Nucleus accumbens (tissue), 56 donors: ENCODE measurements around the gene TCERG1L.

ENCODE experiments used
- DNase-seq, 56 donors: peaks; one replicate each; lab custom pipeline; 2025; lab: John Stamatoyannopoulos, UW

Gene TCERG1L

DNA sequence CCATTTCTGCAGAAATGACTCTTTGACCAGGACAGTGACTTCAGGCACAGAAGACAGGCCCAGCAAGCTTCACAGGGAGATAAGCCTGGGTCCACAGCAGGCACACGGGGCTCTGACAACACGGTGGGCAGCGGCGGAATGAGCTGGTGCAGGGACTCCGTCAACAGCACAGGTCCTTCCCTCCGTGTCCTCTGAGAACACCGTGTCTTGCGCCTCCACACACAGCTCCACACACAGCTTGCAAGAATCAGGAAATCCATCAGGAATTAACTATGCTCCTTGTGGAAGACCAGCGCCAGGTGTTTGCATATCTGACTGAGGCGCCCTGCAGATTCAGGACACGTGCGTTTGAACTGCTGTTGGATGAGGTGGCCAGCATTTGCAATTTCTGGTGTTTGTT, 39.6 kb downstream of the TCERG1L start:
- no peak for DNase-seq

GRCh38 chr10:131271195-131271880, 40.2 kb downstream of the TCERG1L start:
- DNase-seq = no peak

DNA sequence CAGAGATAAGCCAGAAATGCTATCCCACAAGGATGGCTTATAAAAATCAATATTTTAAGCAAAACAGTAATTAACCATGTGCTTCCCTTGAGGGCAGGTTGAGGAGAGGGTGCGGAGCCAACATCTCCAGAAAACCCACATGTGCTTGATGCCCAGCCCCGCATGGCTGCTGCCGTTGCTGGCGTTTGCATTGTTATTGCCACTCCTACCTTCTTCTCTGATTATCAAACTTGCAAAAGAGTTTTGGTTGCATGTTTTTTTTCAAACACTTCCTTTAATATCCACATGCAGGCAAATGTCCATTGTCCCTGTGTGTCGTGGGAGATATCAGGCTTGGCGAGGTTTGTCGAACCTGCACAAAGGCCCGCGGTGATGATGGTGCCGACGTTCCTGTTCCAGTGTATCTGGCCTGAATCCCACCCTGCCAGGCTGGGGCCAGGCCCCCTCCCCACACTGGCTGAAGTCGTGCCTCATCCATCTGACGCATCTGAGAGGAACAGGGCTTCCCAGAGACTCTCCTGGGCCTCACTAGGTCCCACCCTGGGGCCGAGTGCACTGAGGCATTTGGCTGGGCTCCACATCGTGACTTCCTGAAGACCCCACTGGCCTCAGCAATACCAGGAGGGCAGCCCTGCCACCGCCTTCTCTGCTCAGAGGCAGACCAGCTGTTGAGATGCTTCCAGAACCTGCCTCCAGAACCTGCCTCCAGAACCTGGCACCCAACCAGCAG, 40.9 kb downstream of the TCERG1L start:
- no peak for DNase-seq

DNA sequence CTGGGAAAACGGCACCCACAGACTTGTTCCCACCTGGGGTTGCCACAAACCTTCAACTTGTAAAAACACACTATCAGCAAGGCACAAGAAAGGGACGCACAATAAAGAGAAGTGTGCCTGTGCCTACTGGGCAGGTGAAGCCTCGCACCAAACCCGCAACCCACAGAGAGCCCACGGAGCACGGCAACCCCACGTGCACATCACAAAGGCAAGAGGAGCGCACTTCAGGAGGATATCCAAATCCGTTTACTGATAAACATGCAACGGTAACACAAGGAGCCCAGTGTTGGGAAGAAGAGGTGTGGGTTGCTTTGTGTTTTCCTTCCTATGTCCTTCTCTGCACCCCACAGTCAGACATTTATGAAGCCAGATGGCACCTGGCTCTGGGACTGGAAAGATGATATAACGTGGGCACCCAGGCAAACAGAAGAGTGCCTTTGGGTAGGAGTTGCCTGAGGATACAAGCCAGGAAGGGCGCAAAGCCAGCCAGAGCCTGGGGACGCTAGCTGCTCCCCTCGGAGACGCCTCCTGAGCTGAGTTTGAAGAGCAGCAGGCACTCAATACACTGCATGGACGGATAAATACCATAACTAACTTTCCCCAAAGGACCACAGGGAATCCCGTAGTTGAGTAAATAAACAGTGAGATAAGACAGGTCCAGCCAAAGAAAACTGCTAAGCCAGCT, 41.6 kb downstream of the TCERG1L start:
- no peak for DNase-seq

DNA sequence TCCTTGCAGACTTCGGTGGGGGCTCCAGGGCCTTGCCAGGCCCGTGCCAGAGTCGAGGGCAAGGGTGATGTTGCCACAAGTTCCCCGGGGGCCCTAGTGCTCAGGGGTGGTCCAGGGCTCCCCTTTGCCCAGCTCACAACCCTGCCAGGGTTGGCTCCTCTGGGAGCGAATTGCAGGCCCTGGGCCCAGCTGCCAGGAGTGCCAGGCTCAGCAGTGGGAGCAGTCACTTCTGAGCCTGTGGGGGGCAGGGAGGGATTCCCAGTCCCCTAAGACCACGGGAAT, 43.8 kb downstream of the TCERG1L start:
- no peak for DNase-seq

GRCh38 chr10:131266936-131267813, 44.3 kb downstream of the TCERG1L start:
- DNase-seq = no peak

DNA sequence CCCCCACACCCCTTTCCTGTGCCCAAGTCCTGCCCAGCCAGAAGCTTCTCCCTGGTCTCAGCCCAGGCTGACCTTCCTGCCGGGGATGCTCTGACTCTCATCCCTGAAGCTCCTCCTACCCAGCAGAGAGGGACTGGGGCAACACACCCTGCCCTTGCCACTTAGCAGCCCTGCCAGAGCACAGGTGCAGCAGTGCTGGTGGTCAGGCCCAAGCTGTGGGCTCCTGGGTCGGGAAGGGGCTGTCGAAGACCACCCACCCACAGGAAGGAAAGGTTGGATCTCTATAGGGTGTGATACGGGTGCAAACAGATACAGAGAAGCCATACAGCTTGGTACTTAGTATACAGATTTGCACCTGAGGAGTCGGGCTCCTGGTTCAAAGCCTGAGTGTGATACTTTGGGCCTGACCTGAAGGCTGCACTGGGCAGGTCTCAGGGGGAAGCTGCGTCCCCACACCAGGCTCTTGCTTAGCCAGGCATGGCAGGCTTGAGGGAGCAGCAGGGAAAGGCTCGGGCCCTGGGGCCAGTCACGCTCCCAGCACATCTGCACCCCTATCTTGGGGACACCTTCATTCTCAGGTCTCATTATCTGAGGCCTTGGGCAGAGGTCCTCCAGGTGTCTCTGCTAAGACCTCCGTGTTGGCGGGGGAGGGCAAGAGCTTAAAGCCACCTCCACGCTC, 47.3 kb downstream of the TCERG1L start:
- DNase-seq = no peak

GRCh38 chr10:131261890-131262475, 49.5 kb downstream of the TCERG1L start:
- DNase-seq = no peak

DNA sequence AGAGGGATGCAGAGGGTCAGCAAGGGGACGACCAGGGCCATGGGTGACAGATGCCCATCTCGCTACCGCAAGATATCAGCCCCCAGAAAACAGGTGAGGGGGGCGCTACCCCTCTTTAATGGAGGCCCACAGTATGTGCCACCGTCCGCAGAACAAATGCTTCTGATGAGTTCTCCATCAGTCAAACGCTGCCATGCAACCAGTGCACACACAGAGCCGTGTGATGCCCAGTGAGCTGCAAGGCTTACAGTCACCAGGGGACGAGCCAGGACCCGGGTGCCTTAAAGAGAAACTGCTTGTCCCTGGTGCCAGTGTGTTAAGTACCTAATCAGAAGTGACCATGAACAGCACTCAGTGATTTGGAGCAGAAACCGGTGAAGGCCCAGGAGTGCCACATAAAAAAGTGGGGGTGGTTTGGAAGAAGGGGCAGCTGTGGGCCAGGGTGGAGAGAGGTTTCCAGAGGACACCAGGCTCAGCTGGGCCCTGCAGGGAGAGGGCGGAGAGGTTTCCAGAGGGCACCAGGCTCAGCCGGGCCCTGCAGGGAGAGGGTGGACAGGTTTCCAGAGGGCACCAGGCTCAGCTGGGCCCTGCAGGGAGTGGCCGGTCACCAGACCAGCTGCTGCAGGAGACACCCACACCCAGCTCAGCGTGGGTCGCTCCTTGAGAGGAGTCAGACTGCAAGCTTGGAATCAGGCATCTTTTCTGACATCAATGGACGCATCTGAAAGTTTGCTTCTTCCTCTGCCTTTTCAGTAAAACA, 50.9 kb downstream of the TCERG1L start:
- no peak for DNase-seq

- DNase-seq = no peak
Measured at GRCh38 chr10:131260031-131260430, 51.5 kb downstream of the TCERG1L start.

DNA sequence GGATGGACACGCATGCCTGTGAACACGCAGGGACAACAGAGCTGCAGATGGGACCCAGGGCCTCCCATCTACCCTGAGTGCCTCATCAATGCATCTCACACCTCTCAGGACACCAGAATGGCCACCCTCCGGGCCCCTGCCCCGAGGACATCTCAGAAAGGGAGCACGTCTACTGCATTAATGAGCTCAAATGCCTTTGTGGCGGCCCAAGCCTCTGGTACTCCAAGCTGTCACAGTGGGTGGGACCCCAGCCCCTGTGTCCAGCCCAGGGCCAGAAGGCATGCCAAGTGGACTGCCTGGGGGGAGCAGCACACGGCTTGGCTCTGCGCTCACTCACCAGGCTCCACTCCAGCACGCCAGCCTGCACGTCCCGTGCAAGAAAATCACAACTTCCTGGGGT, 52.0 kb downstream of the TCERG1L start:
- no peak for DNase-seq

GRCh38 chr10:131258256-131258655, 53.3 kb downstream of the TCERG1L start:
- no peak for DNase-seq

GRCh38 chr10:131257027-131257426, 54.5 kb downstream of the TCERG1L start:
- no peak for DNase-seq

DNA sequence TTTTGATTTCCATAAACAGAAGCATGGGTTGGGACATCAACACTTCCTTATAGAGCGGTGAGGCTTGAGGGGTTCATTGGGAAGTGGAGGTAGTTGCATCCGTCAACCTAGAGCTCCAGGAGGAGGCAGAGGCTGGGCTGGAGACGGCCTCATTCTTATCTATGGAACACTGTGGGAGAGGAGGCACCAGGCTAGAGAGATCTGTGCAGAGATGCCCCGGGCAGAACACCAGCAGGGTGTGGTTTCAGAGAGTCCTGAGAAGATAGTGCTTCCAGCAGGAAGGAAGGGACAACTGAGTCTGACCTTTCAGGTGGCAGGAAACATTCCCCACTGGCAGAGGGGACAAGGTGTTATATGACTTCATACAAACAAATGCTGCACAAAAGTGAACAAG, 56.7 kb downstream of the TCERG1L start:
- no peak for DNase-seq

GRCh38 chr10:131253931-131254858, 57.3 kb downstream of the TCERG1L start:
- no peak for DNase-seq

DNA sequence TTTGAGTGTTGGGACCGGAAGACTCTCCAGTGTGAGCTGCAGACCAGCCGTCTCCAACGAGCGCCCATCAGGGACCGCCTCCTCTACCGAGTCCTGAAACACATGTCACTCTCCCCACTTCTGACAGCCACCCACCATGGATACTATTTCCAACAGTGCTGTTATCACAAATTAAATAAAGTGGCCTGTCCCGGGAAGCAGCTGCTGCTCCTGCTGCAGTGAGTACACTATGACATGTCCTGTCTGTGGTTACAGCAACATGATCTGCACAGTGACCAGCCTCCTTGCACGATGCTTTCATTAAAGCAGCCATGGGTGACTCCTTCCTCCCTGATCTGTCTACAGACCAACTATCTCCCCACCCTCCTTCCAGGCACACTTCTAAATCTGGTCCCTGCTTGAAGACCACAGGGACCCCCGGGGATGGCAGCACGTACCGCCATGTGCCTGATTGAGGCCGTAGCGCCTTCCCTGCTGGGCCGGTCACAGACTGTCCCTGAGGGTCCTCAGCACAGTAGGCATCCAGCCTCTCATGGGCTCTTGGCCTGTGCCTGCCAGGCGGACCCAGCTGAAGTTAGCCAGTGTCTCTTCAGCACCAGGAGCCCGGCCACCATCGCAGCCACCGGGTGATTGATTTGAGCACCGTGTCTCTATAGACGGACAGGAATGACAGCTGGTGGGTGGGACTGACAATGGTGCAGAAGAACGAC, 58.8 kb downstream of the TCERG1L start:
- DNase-seq = no peak

DNA sequence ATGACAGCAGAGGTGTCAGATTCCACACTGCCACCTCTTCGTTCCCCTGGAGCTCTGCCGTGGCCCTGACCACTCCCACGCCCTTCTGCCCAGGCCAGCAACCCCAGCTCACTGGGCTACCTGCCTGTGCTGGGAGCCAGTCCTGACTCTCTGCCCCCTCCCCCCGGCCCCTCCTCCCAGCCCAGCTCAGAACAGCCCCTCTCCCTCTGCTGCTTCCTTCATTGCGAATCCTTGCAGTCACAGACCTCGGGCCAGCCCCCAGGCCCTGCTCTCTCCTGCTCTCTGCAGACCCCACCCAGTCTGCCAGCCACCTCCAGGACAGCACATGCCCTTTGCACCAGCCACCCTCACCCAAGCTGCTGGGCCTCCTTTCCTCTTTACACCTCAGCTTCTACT, 60.4 kb downstream of the TCERG1L start:
- no peak for DNase-seq
